H1 (cell line): ENCODE data around the gene PAX5.

Experiments
- CTCF ChIP-seq, 3 experiments: IDR thresholded peaks; 1 replicate in 2 of 3; 2 replicates in 1 of 3; pipeline versions ENCODE4 v1.5.1 to v1.6.1; 2011; ENCODE audit warnings: low read length in 3 of 3, mild to moderate bottlenecking in 3 of 3, inconsistent platforms in 2 of 3, low read depth in 1 of 3, moderate library complexity in 1 of 3; ENCODE audit not compliant: insufficient read depth in 1 of 3; ENCODE audit errors: control extremely low read depth in 1 of 3
- SUZ12 ChIP-seq: fragments of 200-600 bp; sonication (generic); IDR thresholded peaks from 2 replicates; pipeline ENCODE4 v1.6.1; 2012; ENCODE audit warnings: mild to moderate bottlenecking, inconsistent platforms, low read length, moderate library complexity, mixed read lengths

- TF ChIP-seq SUZ12 (no peak), CTCF (IDR thresholded peaks at IDR 0.05; ENCODE audit: control extremely low read depth in 1 of 3, insufficient read depth in 1 of 3, low read depth in 1 of 3, low read length in 3 of 3) (no peak)
These were observed 198.6 kb downstream of the PAX5 start for GRCh38 chr9:36835271-36835996.
